Measurements from ENCODE around the gene PI4K2B. TPM values are rescaled to one million over a fixed set of nuclear protein-coding genes. Genes with fewer than 3 reads are reported as not detected.

The PI4K2B gene
- total and polyA plus RNA-seq, 10 of the 15 experiments (the other 5 are each of a cell fraction or from before 2014, with no cell fraction given), result 12.9 to 55.3 (median 40.7) TPM

GRCh38 chr4:25233737-25234389 lies at the start of gene PI4K2B (continued):
- TF ChIP-seq MYC (IDR thresholded peaks at IDR 0.05; ENCODE audit: insufficient read depth, insufficient read length, insufficient replicate concordance, low read length, severe bottlenecking), result peak; percentile 45
- 0 out of 2 replicates have a peak, but pooled peaks have one; percentile 34 for TF ChIP-seq YY1 (IDR thresholded peaks at IDR 0.05; ENCODE audit: low read depth, low read length)
- no peak for TF ChIP-seq SREBF2 (IDR thresholded peaks at IDR 0.05; ENCODE audit: low read length)
- TF ChIP-seq EED (IDR thresholded peaks at IDR 0.05; ENCODE audit: low read depth), result no peak; the same call in 1 of the 2 replicates
- TF ChIP-seq CTCF (IDR thresholded peaks at IDR 0.05 in 2 of 3, conservative IDR thresholded peaks at IDR 0.05 in 1 of 3; ENCODE audit: control insufficient read depth in 2 of 3, extremely low read depth in 1 of 3, insufficient read depth in 1 of 3, low read depth in 3 of 3, low read length in 3 of 3), result no peak
- TF ChIP-seq ZBTB33 (IDR thresholded peaks at IDR 0.05), result no peak
- no peak for TF ChIP-seq ETV6 (conservative IDR thresholded peaks at IDR 0.05 in 1 of 2, IDR thresholded peaks at IDR 0.05 in 1 of 2; ENCODE audit: borderline replicate concordance in 1 of 2, low read depth in 1 of 2)
- TF ChIP-seq DPF2 (IDR thresholded peaks at IDR 0.05), result peak; percentile 69; the same call in 1 of the 2 replicates
- TF ChIP-seq SKIL (IDR thresholded peaks at IDR 0.05; ENCODE audit: low read depth, poor library complexity, severe bottlenecking), result no peak
- no peak for TF ChIP-seq HDAC6 (IDR thresholded peaks at IDR 0.05; ENCODE audit: unreplicated experiment)
- TF ChIP-seq NR2C2 (IDR thresholded peaks at IDR 0.05; ENCODE audit: borderline replicate concordance, control insufficient read depth, insufficient read length, low read depth), result no peak
- TF ChIP-seq MEF2A (IDR thresholded peaks at IDR 0.05; ENCODE audit: insufficient read depth, low read depth, low read length), result no peak
- TF ChIP-seq MYB (IDR thresholded peaks at IDR 0.05; ENCODE audit: borderline replicate concordance, low read depth, low read length), result no peak
- TF ChIP-seq EP300 (IDR thresholded peaks at IDR 0.05; ENCODE audit: borderline replicate concordance in 1 of 2, control insufficient read depth in 1 of 2, low read depth in 2 of 2, low read length in 2 of 2), result no peak
- peak; percentile 15 for TF ChIP-seq USF2 (IDR thresholded peaks at IDR 0.05; ENCODE audit: borderline replicate concordance, low read depth, low read length)
